Measurements from ENCODE around the gene ARPC2.

ARPC2 gene

DNA sequence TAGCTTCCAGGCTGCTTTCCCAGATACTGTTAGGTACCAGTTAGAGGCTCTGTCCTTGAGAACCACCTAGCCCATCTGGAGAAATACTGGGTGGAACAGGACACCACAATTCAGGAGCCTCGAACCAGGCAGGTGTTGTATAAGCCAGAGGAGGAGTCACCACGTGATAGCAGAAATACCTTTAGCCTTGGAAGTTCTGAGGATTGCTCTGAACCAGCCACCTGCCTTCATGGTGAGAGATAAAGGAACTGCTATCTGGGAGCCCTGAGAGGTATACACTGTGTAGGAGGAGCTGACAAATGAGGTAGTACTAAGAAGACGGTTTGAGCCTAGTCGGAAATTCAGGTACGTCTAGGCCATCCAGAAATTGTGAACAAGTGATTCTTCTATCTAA, 36.2 kb downstream of the ARPC2 start:
- DNase-seq (ENCODE audit: low read depth) = no peak

- DNase-seq (ENCODE audit: low read depth) = peak; percentile 80
Measured at GRCh38 chr2:218255446-218255845, 38.5 kb downstream of the ARPC2 start.

GRCh38 chr2:218256612-218257350, 39.8 kb downstream of the ARPC2 start:
- DNase-seq (ENCODE audit: low read depth) = no peak

GRCh38 chr2:218257390-218257981, 40.5 kb downstream of the ARPC2 start:
- peak; percentile 43 for DNase-seq (ENCODE audit: low read depth)

DNA sequence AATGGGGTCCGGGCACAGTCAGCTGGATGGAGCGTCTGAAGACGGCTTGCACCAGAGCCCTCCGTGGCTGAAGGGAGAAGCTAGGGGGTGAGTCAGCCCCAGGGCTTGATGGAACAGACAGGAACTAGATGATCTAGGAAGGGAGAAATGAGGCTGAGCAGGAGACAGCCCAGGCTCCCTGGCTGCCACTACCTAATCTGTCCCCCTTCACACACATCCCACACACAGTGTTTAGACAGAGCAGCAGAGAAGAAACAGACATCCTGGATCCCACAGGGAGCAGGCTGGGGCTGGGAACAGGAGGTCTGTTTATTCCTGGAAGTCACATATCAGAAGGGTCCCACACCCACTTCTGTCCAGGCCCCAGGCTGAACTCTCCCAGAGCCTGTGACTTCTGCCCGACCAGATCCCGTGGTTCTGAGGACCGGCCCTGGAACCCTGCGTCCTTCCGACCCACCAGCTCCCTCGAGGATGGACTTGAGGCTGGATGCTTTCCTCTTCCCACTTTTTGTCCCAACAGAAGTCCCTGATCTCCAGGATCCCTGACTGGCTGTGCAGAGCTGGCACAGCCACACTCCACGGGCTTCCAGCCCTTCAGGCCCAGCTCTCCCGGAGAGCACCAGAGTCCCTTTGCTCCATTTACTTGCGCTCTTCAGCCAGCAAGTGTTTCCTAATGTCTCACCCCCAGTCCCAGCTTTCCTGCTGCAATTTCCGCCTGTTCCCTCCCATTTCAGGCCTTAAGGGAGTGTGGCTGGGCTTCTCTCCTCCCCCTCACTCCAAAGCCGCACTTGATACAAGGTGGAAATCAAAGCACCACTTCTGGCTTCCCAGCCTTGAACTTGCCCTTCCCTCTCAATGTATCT, 42.3 kb downstream of the ARPC2 start:
- DNase-seq (ENCODE audit: low read depth) = peak; percentile 83

DNA sequence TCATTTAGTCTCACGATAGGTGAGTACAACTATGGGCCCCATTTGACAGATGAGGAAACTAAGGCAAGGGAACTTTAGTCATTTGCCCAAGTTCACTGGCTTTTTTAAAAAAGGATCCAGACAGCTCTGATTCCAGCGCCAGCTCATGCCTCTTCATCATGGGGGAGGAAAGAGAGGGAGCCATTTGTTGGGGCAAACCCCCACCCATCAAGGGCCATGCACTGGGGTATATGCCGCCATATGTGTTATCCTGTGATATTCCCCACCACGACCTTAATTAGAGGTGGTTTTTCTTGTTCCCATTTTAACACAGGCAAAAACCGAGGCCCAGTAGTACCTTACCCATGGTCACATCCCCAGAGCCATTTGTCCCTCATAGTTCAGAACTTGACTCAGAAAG, 43.2 kb downstream of the ARPC2 start:
- no peak for DNase-seq (ENCODE audit: low read depth)

DNA sequence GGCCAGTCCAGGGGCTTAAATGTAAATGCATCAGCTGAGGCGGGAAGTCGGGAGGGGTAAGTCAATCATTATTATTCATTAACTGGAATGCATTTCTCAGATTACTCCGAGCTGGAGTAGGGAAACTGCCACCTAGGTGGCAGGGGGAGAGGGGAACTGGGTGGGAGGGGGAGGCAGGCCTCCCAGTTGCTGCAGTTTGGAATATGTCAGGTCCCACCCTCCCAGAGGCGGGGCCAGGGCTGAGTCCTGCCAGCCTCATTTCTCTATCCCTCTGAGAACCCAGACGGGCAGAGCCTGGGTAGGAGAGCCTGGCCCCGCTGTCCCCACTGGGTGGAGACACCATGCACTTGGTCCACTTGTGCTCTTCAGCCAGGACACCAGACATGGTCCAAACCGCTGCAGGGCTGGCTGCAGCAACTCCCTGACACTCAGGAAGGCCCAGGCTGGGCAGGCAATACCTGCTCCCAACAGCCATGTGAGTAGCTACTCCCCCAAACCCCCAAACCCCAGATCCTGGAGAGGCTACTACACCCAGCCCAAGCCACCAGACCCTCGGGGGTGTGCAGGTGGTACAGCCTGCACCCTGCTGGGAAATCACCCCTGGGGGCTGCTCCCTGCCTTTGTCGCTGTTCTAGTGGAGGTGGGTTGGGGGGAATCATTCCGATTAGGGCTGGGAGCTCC, 43.9 kb downstream of the ARPC2 start, which contains the start of gene GPBAR1:
Gene GPBAR1, plus strand, starts transcription at position 274 of the 681 bp plus-strand sequence. CDS start 1,710 bp downstream, outside the sequence.
- no peak for DNase-seq (ENCODE audit: low read depth)

DNA sequence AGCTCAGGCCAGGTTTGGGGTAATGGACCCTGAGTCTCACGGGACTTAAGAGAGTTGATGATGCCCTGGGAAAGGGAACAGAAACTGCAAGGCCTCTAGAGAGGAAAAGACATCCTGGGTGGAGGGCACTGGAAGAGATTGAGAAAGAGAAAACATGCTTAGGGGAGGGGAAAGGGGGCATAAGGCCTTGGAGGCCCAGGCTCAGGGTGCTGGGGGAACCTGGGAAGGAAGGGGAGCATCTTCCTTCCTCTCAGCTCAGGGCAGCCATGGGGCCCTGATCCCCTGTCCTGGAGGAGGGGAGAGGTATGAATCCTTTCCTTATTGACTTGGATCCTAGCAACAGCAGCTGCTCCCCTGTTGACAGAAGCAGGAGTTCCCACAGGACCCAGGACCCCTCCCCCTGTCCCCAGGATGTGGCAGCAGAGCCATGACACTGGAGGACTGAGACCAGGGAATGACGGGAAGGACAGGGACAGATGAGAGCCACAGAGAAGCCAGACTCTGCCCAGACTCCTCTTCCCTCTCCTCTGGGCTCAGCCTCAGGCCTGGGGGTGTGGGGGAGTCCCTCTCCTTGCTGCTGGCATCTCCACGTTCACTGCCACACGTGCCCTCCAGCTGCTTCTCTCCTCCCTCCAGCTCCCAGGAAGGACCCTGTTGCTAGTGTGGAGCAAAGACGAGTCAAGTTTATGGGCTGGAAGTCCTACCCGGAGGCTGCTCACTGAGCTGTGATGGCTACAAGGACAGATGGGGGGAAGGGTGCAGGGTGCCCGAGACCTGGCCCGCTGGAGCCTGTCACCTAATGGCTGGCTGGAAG, 44.6 kb downstream of the ARPC2 start:
- no peak for DNase-seq (ENCODE audit: low read depth)

DNA sequence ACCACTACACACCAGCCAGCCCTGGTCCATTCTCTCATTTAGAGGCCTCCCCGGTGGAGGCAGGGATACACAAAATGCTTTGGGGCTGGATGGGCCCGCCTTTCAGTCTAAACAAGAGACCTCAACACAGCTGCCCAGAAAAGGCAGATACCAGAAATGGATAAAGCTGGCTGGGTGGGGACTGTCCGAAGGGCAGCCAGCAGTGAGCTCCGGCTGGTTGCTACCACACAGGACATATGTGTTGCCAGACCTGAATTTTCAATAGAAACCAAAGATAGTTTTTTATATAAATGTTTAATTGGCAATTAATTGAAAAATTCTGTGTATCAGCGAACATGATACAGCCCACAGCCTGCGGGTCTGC, 45.2 kb downstream of the ARPC2 start:
- DNase-seq (ENCODE audit: low read depth) = no peak

- no peak for DNase-seq (ENCODE audit: low read depth)
Measured at GRCh38 chr2:218262631-218263586, 45.9 kb downstream of the ARPC2 start.

GRCh38 chr2:218263817-218264641, 47.0 kb downstream of the ARPC2 start:
- no peak for DNase-seq (ENCODE audit: low read depth)

DNA sequence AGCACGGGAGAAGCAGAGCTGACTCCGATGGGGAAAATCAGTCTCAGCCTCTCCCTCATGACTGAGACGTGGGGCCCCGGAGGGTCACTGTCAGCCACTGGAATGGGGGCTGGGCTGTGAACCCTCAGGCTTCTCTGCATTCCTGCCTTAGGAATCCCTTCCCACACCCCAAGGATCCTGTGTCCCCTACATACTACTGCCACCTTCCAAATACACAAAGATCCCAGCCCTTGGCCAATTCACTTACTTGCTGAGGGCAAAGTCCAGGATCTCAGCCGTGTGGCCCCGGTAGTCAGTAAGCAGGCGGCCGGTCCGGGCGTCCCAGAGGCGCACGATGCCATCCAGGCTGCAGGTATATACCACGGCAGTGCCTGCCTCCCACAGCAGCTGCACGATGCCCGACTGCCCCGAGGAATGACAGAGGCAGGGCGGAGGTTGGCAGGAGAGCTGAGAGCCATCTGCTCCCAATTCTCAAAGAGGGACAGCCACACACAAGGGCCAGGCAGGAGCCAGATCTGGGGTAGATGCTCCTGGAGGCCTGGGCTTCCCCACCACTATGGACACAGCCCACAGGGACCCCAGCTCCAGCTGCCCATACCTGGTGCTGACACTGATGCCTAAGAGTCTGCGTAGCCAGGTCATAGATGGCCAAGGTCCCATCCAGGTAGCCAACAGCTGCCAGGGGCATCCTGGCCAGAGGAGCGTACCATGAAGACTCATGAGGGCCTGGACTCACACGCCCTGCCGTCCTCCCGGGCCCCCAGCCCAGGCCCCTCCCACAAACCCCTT, 48.0 kb downstream of the ARPC2 start:
- no peak for DNase-seq (ENCODE audit: low read depth)

DNA sequence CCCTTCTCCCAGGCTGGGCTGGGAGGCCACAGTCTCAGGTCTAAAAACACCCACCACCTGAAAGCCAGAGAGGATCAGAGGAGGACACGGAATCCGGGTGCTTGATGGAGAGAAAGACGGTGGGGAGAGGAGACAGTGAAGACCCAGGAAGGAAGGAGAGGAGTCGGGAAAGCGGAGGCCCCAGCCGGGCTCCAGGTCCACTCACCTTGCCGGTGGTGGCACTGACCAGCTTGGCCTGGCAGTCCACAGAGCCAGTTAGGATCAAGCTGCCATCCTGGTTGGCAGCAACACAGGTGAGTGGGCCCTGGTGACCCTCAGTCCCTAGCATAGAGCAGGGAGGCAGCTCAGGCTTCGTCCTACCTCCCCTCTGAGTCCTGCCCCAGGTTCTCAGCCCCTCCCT, 48.6 kb downstream of the ARPC2 start:
- DNase-seq (ENCODE audit: low read depth) = no peak

- DNase-seq (ENCODE audit: low read depth) = no peak
Measured at GRCh38 chr2:218266316-218266979, 49.5 kb downstream of the ARPC2 start.

DNA sequence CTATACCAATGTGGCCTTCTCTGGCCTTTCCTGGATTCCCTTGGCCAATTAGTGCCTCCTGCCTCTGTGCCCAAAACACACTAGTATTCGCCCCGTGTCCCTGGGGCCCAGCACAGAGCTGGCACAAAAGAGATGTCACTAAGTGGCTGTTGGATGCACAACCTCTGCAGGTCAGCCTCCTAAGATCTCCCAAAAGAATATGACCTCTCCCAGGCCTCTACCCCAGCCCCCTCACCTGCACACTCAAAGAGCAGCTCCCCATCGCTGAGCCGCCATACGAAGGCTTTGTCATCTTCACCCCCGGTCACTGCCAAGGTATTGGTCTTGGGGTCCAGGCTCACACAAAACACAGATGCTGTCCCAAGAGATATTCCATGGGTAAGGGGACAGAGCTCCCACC, 50.3 kb downstream of the ARPC2 start:
- DNase-seq (ENCODE audit: low read depth) = no peak

GRCh38 chr2:218269900-218270720, 53.1 kb downstream of the ARPC2 start, which contains the start of the genes AAMP and PNKD:
AAMP (minus strand) TSS chr2:218270137; CDS start chr2:218270086, 51 bp downstream.
PNKD (plus strand) TSS chr2:218270519; CDS start chr2:218270536, 17 bp downstream.
- peak; percentile 100 for DNase-seq (ENCODE audit: low read depth)

All from ELR (cell line).